Embryonic facial prominence (tissue), 1 donor: ENCODE measurements around the gene TAS1R3.
"Not testable (repeated sequence)": the region's sequence is repeated elsewhere in the genome, so short reads cannot be mapped to it uniquely, and the experiment has no call there.

ENCODE experiments used
- DNase-seq: peaks from one replicate; pipeline ENCODE4 v3.0.0-alpha.2; 2016; ENCODE audit errors: extremely low spot score

TAS1R3 gene

GRCh38 chr1:1309251-1310108, 21.6 kb upstream of the TAS1R3 start:
- DNase-seq: no peak

- no peak for DNase-seq
Measured at GRCh38 chr1:1310109-1310385, 21.0 kb upstream of the TAS1R3 start.

- no peak for DNase-seq
Measured at GRCh38 chr1:1310476-1311053, 20.5 kb upstream of the TAS1R3 start.

- no peak for DNase-seq
Measured at GRCh38 chr1:1311107-1312104, 19.7 kb upstream of the TAS1R3 start.

GRCh38 chr1:1312450-1313314, 18.4 kb upstream of the TAS1R3 start:
- no peak for DNase-seq

- DNase-seq: no peak
Measured at GRCh38 chr1:1313500-1314236, 17.4 kb upstream of the TAS1R3 start.

GRCh38 chr1:1314237-1314586, 16.9 kb upstream of the TAS1R3 start:
- no peak for DNase-seq

- DNase-seq: no peak
Measured at GRCh38 chr1:1314678-1315335, 16.3 kb upstream of the TAS1R3 start.

GRCh38 chr1:1315435-1315954, 15.6 kb upstream of the TAS1R3 start:
- DNase-seq: no peak

- not testable (repeated sequence) for DNase-seq
Measured at GRCh38 chr1:1316199-1316598, 14.9 kb upstream of the TAS1R3 start.

- DNase-seq: no peak
Measured at GRCh38 chr1:1317420-1317819, 13.7 kb upstream of the TAS1R3 start.

GRCh38 chr1:1318131-1318652, 12.9 kb upstream of the TAS1R3 start:
- no peak for DNase-seq

GRCh38 chr1:1318777-1319645, 12.1 kb upstream of the TAS1R3 start:
- no peak for DNase-seq

- no peak for DNase-seq
Measured at GRCh38 chr1:1319646-1319941, 11.5 kb upstream of the TAS1R3 start.

GRCh38 chr1:1320666-1321448, 10.2 kb upstream of the TAS1R3 start:
- DNase-seq: no peak

GRCh38 chr1:1321477-1321876, 9.6 kb upstream of the TAS1R3 start:
- no peak for DNase-seq

- no peak for DNase-seq
Measured at GRCh38 chr1:1322418-1322817, 8.7 kb upstream of the TAS1R3 start.

- DNase-seq: no peak
Measured at GRCh38 chr1:1322952-1323351, 8.1 kb upstream of the TAS1R3 start.
